Neural cell (in vitro differentiated cells): ENCODE data around the gene ZNRF2.

Source experiments
- EZH2 ChIP-seq: fragments of 200-600, 300-800 bp; shearing (Covaris generic), sonication (generic); IDR thresholded peaks from 2 replicates; pipeline ENCODE4 v1.6.1; 2014; ENCODE audit warnings: antibody characterized with exemption, low read length, borderline replicate concordance, mild to moderate bottlenecking; ENCODE audit not compliant: insufficient read depth, poor library complexity, severe bottlenecking
- MXI1 ChIP-seq: fragments of 450-650 bp; conservative IDR thresholded peaks from 2 replicates; pipeline ENCODE4 v1.6.1; 2014; ENCODE audit warnings: antibody characterized with exemption, mild to moderate bottlenecking; ENCODE audit not compliant: poor library complexity, severe bottlenecking
- POLR2AphosphoS5 ChIP-seq: IDR thresholded peaks from 2 replicates; pipeline ENCODE4 v1.6.1; 2012
- TF ChIP-seq, protein P1 (sequence below): fragments of 450-650 bp; IDR thresholded peaks from 2 replicates; pipeline ENCODE4 v1.5.1; 2014; ENCODE audit warnings: antibody characterized with exemption, mild to moderate bottlenecking, moderate library complexity; ENCODE audit not compliant: poor library complexity, severe bottlenecking
- TF ChIP-seq, protein P2 (sequence below): IDR thresholded peaks from 2 replicates; pipeline ENCODE4 v1.6.1; 2012; ENCODE audit warnings: borderline replicate concordance

GRCh38 chr7:30254717-30255063, 29.7 kb upstream of the ZNRF2 start:
- no peak for TF ChIP-seq EZH2
- TF ChIP-seq, protein P1, sequence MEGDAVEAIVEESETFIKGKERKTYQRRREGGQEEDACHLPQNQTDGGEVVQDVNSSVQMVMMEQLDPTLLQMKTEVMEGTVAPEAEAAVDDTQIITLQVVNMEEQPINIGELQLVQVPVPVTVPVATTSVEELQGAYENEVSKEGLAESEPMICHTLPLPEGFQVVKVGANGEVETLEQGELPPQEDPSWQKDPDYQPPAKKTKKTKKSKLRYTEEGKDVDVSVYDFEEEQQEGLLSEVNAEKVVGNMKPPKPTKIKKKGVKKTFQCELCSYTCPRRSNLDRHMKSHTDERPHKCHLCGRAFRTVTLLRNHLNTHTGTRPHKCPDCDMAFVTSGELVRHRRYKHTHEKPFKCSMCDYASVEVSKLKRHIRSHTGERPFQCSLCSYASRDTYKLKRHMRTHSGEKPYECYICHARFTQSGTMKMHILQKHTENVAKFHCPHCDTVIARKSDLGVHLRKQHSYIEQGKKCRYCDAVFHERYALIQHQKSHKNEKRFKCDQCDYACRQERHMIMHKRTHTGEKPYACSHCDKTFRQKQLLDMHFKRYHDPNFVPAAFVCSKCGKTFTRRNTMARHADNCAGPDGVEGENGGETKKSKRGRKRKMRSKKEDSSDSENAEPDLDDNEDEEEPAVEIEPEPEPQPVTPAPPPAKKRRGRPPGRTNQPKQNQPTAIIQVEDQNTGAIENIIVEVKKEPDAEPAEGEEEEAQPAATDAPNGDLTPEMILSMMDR = no peak
- TF ChIP-seq POLR2AphosphoS5 = no peak
- no peak for TF ChIP-seq MXI1
- TF ChIP-seq, protein P2, sequence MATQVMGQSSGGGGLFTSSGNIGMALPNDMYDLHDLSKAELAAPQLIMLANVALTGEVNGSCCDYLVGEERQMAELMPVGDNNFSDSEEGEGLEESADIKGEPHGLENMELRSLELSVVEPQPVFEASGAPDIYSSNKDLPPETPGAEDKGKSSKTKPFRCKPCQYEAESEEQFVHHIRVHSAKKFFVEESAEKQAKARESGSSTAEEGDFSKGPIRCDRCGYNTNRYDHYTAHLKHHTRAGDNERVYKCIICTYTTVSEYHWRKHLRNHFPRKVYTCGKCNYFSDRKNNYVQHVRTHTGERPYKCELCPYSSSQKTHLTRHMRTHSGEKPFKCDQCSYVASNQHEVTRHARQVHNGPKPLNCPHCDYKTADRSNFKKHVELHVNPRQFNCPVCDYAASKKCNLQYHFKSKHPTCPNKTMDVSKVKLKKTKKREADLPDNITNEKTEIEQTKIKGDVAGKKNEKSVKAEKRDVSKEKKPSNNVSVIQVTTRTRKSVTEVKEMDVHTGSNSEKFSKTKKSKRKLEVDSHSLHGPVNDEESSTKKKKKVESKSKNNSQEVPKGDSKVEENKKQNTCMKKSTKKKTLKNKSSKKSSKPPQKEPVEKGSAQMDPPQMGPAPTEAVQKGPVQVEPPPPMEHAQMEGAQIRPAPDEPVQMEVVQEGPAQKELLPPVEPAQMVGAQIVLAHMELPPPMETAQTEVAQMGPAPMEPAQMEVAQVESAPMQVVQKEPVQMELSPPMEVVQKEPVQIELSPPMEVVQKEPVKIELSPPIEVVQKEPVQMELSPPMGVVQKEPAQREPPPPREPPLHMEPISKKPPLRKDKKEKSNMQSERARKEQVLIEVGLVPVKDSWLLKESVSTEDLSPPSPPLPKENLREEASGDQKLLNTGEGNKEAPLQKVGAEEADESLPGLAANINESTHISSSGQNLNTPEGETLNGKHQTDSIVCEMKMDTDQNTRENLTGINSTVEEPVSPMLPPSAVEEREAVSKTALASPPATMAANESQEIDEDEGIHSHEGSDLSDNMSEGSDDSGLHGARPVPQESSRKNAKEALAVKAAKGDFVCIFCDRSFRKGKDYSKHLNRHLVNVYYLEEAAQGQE = no peak
